Loucy (cell line): ENCODE results near the gene NHLH2.

Experiments used
- EZH2phosphoT487 ChIP-seq: fragments of 200-600 bp; IDR thresholded peaks from 2 replicates; pipeline ENCODE4 v1.6.1; 2018; ENCODE audit warnings: antibody characterized with exemption, mild to moderate bottlenecking, moderate library complexity, borderline replicate concordance
- TF ChIP-seq, protein P1 (sequence below): fragments of 200-600 bp; sonication (generic); conservative IDR thresholded peaks from 2 replicates; pipeline ENCODE4 v1.5.1; 2014; ENCODE audit warnings: mild to moderate bottlenecking, antibody characterized with exemption, low read length

DNA sequence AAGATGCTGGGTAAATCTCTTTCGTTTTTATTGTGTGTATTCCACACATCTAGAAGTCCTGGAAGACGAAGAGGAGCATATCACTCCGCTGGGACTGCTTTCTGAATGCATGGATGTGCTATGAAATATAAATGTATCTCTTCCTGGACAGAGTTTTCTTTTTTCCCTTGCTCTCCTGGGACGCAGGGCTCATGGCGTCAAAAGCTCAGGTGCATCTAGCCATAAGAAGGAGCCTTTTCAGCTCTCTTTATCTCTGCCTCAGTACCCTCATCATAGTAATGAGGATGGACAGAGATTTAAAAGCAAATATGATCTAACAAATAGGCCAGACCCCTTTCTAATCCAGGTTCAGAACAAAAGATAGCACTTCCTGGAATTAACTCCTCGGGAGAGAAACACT lies 44.9 kb downstream of the NHLH2 start:
- TF ChIP-seq, protein P1, sequence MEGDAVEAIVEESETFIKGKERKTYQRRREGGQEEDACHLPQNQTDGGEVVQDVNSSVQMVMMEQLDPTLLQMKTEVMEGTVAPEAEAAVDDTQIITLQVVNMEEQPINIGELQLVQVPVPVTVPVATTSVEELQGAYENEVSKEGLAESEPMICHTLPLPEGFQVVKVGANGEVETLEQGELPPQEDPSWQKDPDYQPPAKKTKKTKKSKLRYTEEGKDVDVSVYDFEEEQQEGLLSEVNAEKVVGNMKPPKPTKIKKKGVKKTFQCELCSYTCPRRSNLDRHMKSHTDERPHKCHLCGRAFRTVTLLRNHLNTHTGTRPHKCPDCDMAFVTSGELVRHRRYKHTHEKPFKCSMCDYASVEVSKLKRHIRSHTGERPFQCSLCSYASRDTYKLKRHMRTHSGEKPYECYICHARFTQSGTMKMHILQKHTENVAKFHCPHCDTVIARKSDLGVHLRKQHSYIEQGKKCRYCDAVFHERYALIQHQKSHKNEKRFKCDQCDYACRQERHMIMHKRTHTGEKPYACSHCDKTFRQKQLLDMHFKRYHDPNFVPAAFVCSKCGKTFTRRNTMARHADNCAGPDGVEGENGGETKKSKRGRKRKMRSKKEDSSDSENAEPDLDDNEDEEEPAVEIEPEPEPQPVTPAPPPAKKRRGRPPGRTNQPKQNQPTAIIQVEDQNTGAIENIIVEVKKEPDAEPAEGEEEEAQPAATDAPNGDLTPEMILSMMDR: no peak
- TF ChIP-seq EZH2phosphoT487: no peak
